ENCODE results near the gene FLT1.

Gene FLT1

GRCh38 chr13:28267497-28267896 is 227.4 kb downstream of the FLT1 start:
- Mint-ChIP-seq H3K36me3 (peaks cover 14% of the 10 kb centered on the region), H3K27ac (peak overlapping the region; percentile 48), H3K9me3 (ENCODE audit: low read depth) (no peaks in the 10 kb centered on the region), H3K27me3 (no peaks in the 10 kb centered on the region), H3K4me3 (no peak overlapping the region), H3K4me1 (ENCODE audit: low read depth) (peaks cover 18% of the 10 kb centered on the region)

GRCh38 chr13:28258417-28258816 is 236.5 kb downstream of the FLT1 start:
- Mint-ChIP-seq H3K27ac (no peak overlapping the region), H3K4me1 (ENCODE audit: low read depth) (peaks cover 13% of the 10 kb centered on the region), H3K9me3 (ENCODE audit: low read depth) (no peaks in the 10 kb centered on the region), H3K4me3 (no peak overlapping the region), H3K36me3 (peaks cover 12% of the 10 kb centered on the region), H3K27me3 (no peaks in the 10 kb centered on the region)

DNA sequence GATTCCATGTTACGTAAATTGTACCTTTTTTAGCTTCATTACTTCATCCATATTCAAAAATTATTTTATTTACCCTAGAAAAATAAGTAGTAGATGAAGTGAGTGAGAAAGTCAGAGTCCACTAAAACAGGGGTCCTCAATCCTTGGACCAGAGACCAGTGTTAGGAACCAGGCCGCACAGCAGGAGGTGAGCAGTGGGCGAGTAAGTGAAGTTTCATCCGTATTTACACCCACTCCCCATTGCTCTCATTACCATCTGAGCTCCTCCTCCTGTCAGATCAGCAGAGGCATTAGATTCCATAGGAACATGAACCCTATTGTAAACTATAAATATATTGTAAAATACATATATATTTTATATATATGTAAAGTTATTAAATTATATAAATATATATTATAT is 237.6 kb downstream of the FLT1 start:
- Mint-ChIP-seq H3K4me1 (ENCODE audit: low read depth) (peaks cover 19% of the 10 kb centered on the region), H3K36me3 (peaks cover 9% of the 10 kb centered on the region), H3K27me3 (no peaks in the 10 kb centered on the region), H3K4me3 (no peak overlapping the region), H3K27ac (no peak overlapping the region), H3K9me3 (ENCODE audit: low read depth) (no peaks in the 10 kb centered on the region)

- no peaks in the 10 kb centered on the region for H3K27me3 Mint-ChIP-seq
- peaks cover 26% of the 10 kb centered on the region for H3K36me3 Mint-ChIP-seq
- no peak overlapping the region for H3K27ac Mint-ChIP-seq
- H3K4me3 Mint-ChIP-seq = no peak overlapping the region
- H3K4me1 Mint-ChIP-seq (ENCODE audit: low read depth) = peaks cover 46% of the 10 kb centered on the region
- no peaks in the 10 kb centered on the region for H3K9me3 Mint-ChIP-seq (ENCODE audit: low read depth)
Measured at GRCh38 chr13:28252547-28252946, 242.4 kb downstream of the FLT1 start.

- no peaks in the 10 kb centered on the region for H3K9me3 Mint-ChIP-seq (ENCODE audit: low read depth)
- H3K27me3 Mint-ChIP-seq = no peaks in the 10 kb centered on the region
- peaks cover 32% of the 10 kb centered on the region for H3K36me3 Mint-ChIP-seq
- peaks cover 56% of the 10 kb centered on the region for H3K4me1 Mint-ChIP-seq (ENCODE audit: low read depth)
- H3K27ac Mint-ChIP-seq = no peak overlapping the region
- H3K4me3 Mint-ChIP-seq = no peak overlapping the region
Measured at GRCh38 chr13:28251466-28251865, 243.5 kb downstream of the FLT1 start.

DNA sequence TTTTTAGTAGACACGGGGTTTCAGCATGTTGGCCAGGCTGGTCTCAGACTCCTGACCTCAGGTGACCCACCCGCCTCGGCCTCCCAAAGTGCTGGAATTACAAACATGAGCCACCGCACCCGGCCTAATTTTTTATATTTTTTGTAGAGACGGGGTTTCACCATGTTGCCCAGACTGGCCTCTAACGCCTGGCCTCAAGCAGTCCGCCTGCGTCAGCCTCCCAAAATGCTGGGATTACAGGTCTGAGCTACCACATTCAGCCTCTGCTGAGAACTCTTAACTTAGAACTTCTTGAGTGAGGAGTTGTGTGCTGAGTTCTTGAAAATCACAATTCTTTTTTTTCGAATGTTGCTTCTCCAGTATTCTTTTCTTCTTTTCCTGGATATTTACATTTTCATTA is 244.4 kb downstream of the FLT1 start:
- no peaks in the 10 kb centered on the region for H3K9me3 Mint-ChIP-seq (ENCODE audit: low read depth)
- H3K4me1 Mint-ChIP-seq (ENCODE audit: low read depth) = peaks cover 58% of the 10 kb centered on the region
- H3K36me3 Mint-ChIP-seq = peaks cover 38% of the 10 kb centered on the region

More for the DNA sequence above, 244.4 kb downstream of the FLT1 start:
- H3K4me3 Mint-ChIP-seq = no peak overlapping the region
- no peak overlapping the region for H3K27ac Mint-ChIP-seq
- no peaks in the 10 kb centered on the region for H3K27me3 Mint-ChIP-seq
